Activated naive CD4-positive, alpha-beta T cell treated with anti-CD3 and anti-CD28 coated beads for 36 hours (primary cell): ENCODE measurements around the gene VSIG4. TPM values are rescaled to one million over a fixed set of nuclear protein-coding genes. Genes with fewer than 3 reads are reported as not detected.
"Not testable (repeated sequence)": the region's sequence is repeated elsewhere in the genome, so short reads cannot be mapped to it uniquely, and the experiment has no call there.

Experiments used
- CTCF ChIA-PET: fragments of 350-600 bp; sonication (Branson Sonifier 250); formaldehyde crosslinking; loops from one replicate; lab custom pipeline; 2021; ENCODE audit warnings: antibody characterized with exemption; lab: Charles Lee
- DNase-seq: peaks from one replicate; pipeline ENCODE4 v3.0.0-alpha.2; 2020
- H3K27ac Mint-ChIP-seq: one replicate; pipeline ENCODE4 v1.8.0; 2021; ENCODE audit warnings: mild to moderate bottlenecking, mixed read lengths
- H3K27me3 Mint-ChIP-seq: one replicate; pipeline ENCODE4 v1.8.0; 2021; ENCODE audit warnings: low read depth, mixed read lengths
- H3K36me3 Mint-ChIP-seq: one replicate; pipeline ENCODE4 v1.8.0; 2021; ENCODE audit warnings: low read depth, mixed read lengths
- H3K4me1 Mint-ChIP-seq: one replicate; pipeline ENCODE4 v1.8.0; 2021; ENCODE audit warnings: low read depth, mixed read lengths
- H3K4me3 Mint-ChIP-seq: one replicate; pipeline ENCODE4 v1.8.0; 2021; ENCODE audit warnings: mild to moderate bottlenecking, moderate library complexity, mixed read lengths
- H3K9me3 Mint-ChIP-seq: one replicate; pipeline ENCODE4 v1.8.0; 2021; ENCODE audit warnings: mixed read lengths
- intact Hi-C: fragments of 100-400 bp; cut with micrococcal nuclease; formaldehyde crosslinking; loops from one replicate; pipeline ENCODE4 v1.15.1; 2023
- total RNA-seq, 2 experiments: library from RNA; stranded (reverse); gene quantifications; one replicate each; pipeline ENCODE4 v1.2.3, GENCODE V29; 2021

The VSIG4 gene, protein sequence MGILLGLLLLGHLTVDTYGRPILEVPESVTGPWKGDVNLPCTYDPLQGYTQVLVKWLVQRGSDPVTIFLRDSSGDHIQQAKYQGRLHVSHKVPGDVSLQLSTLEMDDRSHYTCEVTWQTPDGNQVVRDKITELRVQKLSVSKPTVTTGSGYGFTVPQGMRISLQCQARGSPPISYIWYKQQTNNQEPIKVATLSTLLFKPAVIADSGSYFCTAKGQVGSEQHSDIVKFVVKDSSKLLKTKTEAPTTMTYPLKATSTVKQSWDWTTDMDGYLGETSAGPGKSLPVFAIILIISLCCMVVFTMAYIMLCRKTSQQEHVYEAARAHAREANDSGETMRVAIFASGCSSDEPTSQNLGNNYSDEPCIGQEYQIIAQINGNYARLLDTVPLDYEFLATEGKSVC
- total RNA-seq: not detected

- CTCF ChIA-PET: no interaction called here
- Mint-ChIP-seq H3K36me3 (no peaks in the 10 kb centered on the region), H3K27me3 (no peaks in the 10 kb centered on the region), H3K4me3 (no peak within 1 kb of the TSS), H3K4me1 (peaks cover under 1% of the 10 kb centered on the region), H3K27ac (no peak within 1 kb of the TSS), H3K9me3 (no peaks in the 10 kb centered on the region)
- intact Hi-C loops: no loop called here
- DNase-seq: no peak
Measured at GRCh38 chrX:66039944-66040343, at the start of gene VSIG4. VSIG4 (minus strand) TSS chrX:66040080; CDS start chrX:66039998, 82 bp downstream.

GRCh38 chrX:66076801-66077200 is 36.9 kb upstream of the VSIG4 start:
- no peaks in the 10 kb centered on the region for H3K36me3 Mint-ChIP-seq
- peaks cover 2% of the 10 kb centered on the region for H3K9me3 Mint-ChIP-seq
- DNase-seq: no peak
- intact Hi-C loops: loop anchor here (10.0 kb wide), 1 partner anchor 212 kb away; no protein-coding TSS in a partner anchor
- H3K4me1 Mint-ChIP-seq: peaks cover 21% of the 10 kb centered on the region
- H3K4me3 Mint-ChIP-seq: no peak overlapping the region
- no peaks in the 10 kb centered on the region for H3K27me3 Mint-ChIP-seq
- H3K27ac Mint-ChIP-seq: no peak overlapping the region
- CTCF ChIA-PET: no interaction called here

- peaks cover 25% of the 10 kb centered on the region for H3K4me1 Mint-ChIP-seq
- intact Hi-C loops: loop anchor here (1.0 to 10.0 kb wide), 4 partner anchors 29 to 369 kb away; no protein-coding TSS in a partner anchor
- H3K9me3 Mint-ChIP-seq: peaks cover 2% of the 10 kb centered on the region
- peak overlapping the region; percentile 48 for H3K27ac Mint-ChIP-seq
- CTCF ChIA-PET: no interaction called here
- H3K36me3 Mint-ChIP-seq: no peaks in the 10 kb centered on the region
- H3K27me3 Mint-ChIP-seq: no peaks in the 10 kb centered on the region
- DNase-seq: peak; percentile 73
- H3K4me3 Mint-ChIP-seq: peak overlapping the region; percentile 28
Measured at GRCh38 chrX:66074920-66075879, 35.3 kb upstream of the VSIG4 start.

DNA sequence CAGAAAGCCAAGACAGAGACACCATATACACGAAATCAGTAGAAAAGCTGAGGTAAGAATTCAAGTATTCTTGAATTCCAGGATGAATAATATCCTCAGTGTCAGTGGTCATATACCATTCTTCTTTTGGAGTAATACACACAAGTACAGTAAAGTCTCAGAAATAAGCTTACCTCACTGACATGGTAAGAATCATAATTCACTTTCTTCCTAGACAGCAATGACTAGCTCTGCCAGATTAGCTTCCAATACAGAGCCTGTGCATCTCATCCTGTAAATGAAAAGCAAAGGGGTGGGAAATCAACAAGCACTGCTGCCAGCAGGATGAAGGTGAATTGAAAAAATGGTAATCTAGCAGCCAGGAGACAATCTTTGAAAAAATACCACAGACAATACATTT is 31.2 kb upstream of the VSIG4 start:
- Mint-ChIP-seq H3K36me3 (no peaks in the 10 kb centered on the region), H3K27ac (no peak overlapping the region), H3K4me1 (peaks cover 25% of the 10 kb centered on the region), H3K27me3 (no peaks in the 10 kb centered on the region), H3K9me3 (peaks cover 2% of the 10 kb centered on the region), H3K4me3 (no peak overlapping the region)
- CTCF ChIA-PET: interaction anchor here (0.8 to 2.1 kb wide), 2 partner anchors 25 to 40 kb away, joined by 3 to 5 read pairs; no protein-coding TSS in a partner anchor
- intact Hi-C loops: loop anchor here (5.0 to 10.0 kb wide), 2 partner anchors 39 to 206 kb away; no protein-coding TSS in a partner anchor
- no peak for DNase-seq

DNA sequence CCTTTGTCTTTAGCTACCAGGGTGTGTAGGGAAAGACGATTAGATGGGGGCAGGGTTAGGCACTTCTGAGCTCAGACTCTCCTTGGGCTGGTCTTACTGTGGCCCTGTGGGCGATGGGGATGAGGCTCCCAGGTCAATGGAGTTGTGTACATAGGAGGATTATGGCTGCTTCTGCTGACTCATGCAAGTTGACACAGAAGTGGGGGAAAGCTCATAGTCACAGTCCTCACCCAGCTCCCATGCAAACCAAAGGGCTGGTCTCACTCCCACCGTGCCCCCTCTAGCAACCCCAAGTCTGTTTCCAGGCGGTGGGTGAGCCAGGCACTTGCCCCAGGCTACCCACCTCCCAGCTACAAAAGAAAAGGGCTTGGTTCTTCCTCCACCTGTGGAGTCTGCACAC is 24.4 kb upstream of the VSIG4 start:
- Mint-ChIP-seq H3K4me1 (peaks cover 35% of the 10 kb centered on the region), H3K9me3 (no peaks in the 10 kb centered on the region)
- intact Hi-C loops: no loop called here

GRCh38 chrX:66057019-66057418 is 17.1 kb upstream of the VSIG4 start:
- DNase-seq, CTCF ChIA-PET, H3K27me3 Mint-ChIP-seq, intact Hi-C loops, H3K27ac Mint-ChIP-seq, H3K4me3 Mint-ChIP-seq, H3K9me3 Mint-ChIP-seq, H3K36me3 Mint-ChIP-seq: not testable (repeated sequence)
- peaks cover 18% of the 10 kb centered on the region for H3K4me1 Mint-ChIP-seq

More for the DNA sequence above, 24.4 kb upstream of the VSIG4 start:
- Mint-ChIP-seq H3K4me3 (no peak overlapping the region), H3K27ac (no peak overlapping the region), H3K36me3 (no peaks in the 10 kb centered on the region), H3K27me3 (no peaks in the 10 kb centered on the region)
- CTCF ChIA-PET: interaction anchor here (0.6 to 1.9 kb wide), 2 partner anchors 32 to 45 kb away, joined by 3 to 4 read pairs; no protein-coding TSS in a partner anchor
- DNase-seq: no peak

- Mint-ChIP-seq H3K4me1 (peaks cover 3% of the 10 kb centered on the region), H3K27me3 (no peaks in the 10 kb centered on the region), H3K9me3 (no peaks in the 10 kb centered on the region), H3K4me3 (no peak overlapping the region), H3K27ac (no peak overlapping the region), H3K36me3 (no peaks in the 10 kb centered on the region)
- intact Hi-C loops: no loop called here
- DNase-seq: no peak
- CTCF ChIA-PET: no interaction called here
Measured at GRCh38 chrX:66054978-66055377, 15.1 kb upstream of the VSIG4 start.

DNA sequence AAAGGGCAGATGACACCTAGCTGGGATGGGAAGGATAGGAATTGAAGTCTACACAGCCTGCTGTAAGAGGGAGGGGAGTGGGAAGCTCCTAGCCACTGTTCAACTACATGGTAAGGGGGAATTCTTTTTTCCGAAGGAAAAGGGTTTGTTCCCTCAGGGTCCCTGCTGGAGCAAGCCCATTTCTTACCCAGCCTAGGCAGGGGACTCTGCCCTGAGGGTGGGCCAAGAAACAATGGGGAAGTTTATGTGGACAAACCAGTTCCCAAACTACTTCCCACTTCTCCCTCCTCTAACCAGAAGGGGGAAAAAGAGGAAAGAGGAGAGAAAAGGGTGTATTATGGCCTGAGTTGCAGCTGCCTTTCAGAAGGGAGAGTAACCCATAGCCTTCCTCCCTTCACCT is 13.5 kb upstream of the VSIG4 start:
- no peak overlapping the region for H3K27ac Mint-ChIP-seq
- no peak overlapping the region for H3K4me3 Mint-ChIP-seq
- no peaks in the 10 kb centered on the region for H3K9me3 Mint-ChIP-seq
- intact Hi-C loops: no loop called here
- no peak for DNase-seq
- no peaks in the 10 kb centered on the region for H3K4me1 Mint-ChIP-seq
- CTCF ChIA-PET: no interaction called here
- no peaks in the 10 kb centered on the region for H3K36me3 Mint-ChIP-seq
- H3K27me3 Mint-ChIP-seq: no peaks in the 10 kb centered on the region

DNA sequence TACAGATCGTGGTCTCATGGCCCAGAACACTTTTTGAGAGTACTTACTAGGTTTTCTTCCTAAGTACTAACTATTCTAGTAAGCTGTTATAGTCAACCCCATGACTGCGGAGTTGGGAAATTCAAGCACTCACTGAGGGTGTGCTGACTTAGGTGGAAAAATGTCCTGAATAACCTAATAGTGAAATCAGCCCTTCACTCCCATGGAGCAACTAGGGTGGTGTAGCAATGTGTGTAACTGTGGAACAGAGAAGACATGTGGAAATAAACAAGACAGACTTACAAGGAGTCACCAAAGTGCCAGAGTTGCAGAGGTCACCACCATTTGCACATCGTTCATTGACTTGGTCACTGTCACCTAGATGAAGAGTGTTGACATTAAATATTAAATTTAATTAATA is 12.1 kb upstream of the VSIG4 start:
- H3K27me3 Mint-ChIP-seq: no peaks in the 10 kb centered on the region
- no peak for DNase-seq
- CTCF ChIA-PET: interaction anchor here (0.7 kb wide), 1 partner anchor 21 kb away, joined by 3 read pairs; no protein-coding TSS in a partner anchor
- H3K27ac Mint-ChIP-seq: no peak overlapping the region
- intact Hi-C loops: no loop called here
- H3K4me3 Mint-ChIP-seq: no peak overlapping the region
- H3K9me3 Mint-ChIP-seq: no peaks in the 10 kb centered on the region
- no peaks in the 10 kb centered on the region for H3K36me3 Mint-ChIP-seq
- H3K4me1 Mint-ChIP-seq: peaks cover 9% of the 10 kb centered on the region

DNA sequence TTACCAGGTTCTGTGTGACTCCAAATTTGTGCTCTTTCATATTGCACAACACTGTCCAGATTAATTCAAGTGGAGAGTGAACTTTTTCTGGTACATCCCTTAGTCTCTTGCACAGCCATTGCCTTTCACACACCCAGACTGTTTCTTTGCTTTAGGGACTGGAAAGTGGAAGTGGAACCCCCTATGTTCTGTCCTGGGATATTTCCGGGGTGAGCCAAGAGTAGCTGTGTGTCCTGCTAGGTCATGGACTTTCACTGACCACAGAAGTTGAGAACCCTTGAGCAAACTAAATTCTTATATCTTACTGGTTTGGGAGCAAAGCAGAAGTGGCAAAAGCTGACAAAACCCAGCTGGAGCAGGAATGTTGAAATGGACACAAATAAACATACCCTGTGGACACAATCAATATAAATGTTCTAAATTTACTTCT is 10.3 kb upstream of the VSIG4 start:
- intact Hi-C loops: no loop called here
- CTCF ChIA-PET: no interaction called here
- no peaks in the 10 kb centered on the region for H3K9me3 Mint-ChIP-seq
- no peak overlapping the region for H3K4me3 Mint-ChIP-seq
- no peak for DNase-seq
- no peak overlapping the region for H3K27ac Mint-ChIP-seq
- H3K27me3 Mint-ChIP-seq: no peaks in the 10 kb centered on the region
- H3K36me3 Mint-ChIP-seq: no peaks in the 10 kb centered on the region
- peaks cover 27% of the 10 kb centered on the region for H3K4me1 Mint-ChIP-seq

DNA sequence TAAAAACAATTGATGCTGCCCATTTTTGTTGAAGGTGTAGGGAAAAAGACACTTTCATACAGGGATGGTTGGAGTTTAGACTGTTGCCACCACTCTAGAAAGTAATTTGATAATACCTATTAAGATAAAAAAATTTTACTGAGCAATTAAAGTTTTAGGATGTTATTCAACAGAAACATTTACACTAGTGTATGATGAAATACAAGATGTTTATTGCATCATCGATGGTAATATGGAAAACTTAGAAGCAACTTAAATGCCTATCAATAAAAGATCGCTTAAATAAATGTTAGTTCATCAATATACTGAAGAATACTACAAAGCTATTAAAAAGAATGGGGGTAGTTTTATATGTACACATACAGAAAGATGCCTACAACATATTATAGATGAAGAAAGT is 9.2 kb upstream of the VSIG4 start:
- no peak for DNase-seq
- H3K9me3 Mint-ChIP-seq: no peaks in the 10 kb centered on the region
- no peaks in the 10 kb centered on the region for H3K36me3 Mint-ChIP-seq
- intact Hi-C loops: no loop called here
- no peak overlapping the region for H3K27ac Mint-ChIP-seq
- H3K4me1 Mint-ChIP-seq: peaks cover 30% of the 10 kb centered on the region
- H3K27me3 Mint-ChIP-seq: no peaks in the 10 kb centered on the region
- CTCF ChIA-PET: no interaction called here
- H3K4me3 Mint-ChIP-seq: no peak overlapping the region
